Non-pigmented ciliary epithelial cell (primary cell): ENCODE measurements around the gene MUC16.
"Not testable (repeated sequence)": the region's sequence is repeated elsewhere in the genome, so short reads cannot be mapped to it uniquely, and the experiment has no call there.

ENCODE experiments used
- DNase-seq: peaks from one replicate; pipeline ENCODE4 v3.0.0-alpha.2; 2010; ENCODE audit warnings: low read depth

The MUC16 gene

GRCh38 chr19:9009935-9010651, at the start of gene MUC16:
Gene MUC16 (minus strand): TSS chr19:9010409.
- no peak for DNase-seq

DNA sequence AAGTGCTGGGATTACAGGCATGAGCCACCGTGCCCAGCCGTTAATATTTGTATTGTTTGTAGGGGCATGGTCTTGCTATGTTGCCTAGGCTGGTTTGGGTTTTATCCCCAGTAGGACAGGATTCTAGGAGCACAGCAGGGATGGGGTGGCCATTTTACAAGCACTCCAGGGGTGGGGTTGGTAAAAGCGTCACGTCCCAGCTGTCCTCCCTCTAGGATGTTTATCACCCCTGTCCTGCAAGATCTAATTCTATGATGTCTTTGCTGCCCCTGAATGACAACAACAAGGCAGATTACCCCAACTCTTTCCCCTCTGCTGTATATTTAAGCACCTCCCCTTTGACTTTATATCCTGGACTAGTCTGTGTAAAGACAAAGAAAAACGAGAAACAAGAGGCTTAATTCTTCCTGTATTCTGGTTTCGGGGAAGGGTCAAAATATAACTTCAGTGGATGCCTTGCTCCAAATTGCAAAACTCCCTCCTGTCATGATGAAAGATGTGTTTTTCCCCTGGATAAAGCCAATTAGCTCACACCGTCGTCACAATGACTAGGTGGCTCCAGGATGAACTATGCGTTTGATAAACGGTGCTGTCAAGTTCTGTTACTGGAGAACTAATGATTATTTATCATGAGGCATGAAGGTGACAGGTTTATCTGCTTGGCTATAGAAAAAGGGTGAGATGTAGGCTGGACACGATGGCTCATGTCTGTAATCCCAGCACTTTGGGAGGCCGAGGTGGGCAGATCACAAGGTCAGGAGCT, 48.9 kb upstream of the MUC16 start:
- no peak for DNase-seq

- no peak for DNase-seq
Observed at GRCh38 chr19:9057505-9058258, 47.5 kb upstream of the MUC16 start.

DNA sequence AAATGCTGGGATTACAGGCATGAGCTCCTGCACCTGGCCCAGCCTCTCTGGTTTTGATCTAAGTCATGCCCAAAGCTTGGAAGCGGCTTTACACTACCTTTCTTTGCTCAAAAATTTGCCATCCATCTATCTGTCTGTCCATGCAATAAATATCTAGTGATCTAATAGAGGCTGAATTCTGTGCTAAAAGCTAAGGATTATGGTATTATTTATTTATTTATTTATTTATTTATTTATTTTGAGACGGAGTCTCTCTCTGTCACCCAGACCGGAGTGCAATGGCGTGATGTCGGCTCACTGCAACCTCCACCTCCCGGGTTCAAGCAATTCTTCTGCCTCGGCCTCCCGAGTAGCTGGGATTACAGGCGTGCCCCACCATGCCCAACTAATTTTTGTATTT, 45.9 kb upstream of the MUC16 start:
- DNase-seq = not testable (repeated sequence)

- no peak for DNase-seq
Observed at GRCh38 chr19:9054765-9055164, 44.6 kb upstream of the MUC16 start.

- DNase-seq = no peak
Observed at GRCh38 chr19:9054207-9054606, 44.0 kb upstream of the MUC16 start.

DNA sequence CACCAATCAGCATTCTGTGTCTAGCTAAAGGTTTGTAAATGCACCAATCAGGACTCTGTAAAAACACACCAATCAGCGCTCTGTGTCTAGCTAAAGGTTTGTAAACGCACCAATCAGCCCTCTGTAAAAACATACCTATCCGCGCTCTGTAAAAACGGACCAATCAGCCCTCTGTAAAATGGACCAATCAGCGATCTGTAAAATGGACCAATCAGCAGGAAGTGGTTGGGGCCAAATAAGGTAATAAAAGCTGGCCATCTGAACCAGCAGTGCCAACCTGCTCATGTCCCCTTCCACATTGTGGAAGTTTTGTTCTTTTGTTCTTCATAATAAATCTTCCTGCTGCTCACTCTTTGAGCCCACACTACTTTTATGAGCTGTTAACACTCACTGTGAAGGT, 43.5 kb upstream of the MUC16 start:
- DNase-seq = not testable (repeated sequence)

DNA sequence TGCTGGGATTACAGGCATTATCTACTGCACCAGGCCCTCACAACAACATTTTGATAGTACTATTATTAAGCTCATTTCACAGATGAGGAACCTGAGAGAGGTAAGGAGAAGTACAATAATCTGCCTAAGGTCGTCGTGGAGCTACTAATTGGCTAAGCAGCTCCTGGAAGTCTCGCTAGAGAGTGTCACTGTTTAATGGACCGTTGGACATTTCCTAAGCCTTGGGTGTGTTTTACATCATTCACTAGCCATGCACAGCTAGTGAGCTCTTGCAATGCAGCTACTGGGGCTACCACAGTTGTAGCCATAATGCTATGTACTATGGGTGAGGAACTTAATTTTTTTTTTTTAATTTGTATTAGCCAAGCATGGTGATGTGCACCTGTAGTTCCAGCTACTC, 42.7 kb upstream of the MUC16 start:
- DNase-seq = no peak

DNA sequence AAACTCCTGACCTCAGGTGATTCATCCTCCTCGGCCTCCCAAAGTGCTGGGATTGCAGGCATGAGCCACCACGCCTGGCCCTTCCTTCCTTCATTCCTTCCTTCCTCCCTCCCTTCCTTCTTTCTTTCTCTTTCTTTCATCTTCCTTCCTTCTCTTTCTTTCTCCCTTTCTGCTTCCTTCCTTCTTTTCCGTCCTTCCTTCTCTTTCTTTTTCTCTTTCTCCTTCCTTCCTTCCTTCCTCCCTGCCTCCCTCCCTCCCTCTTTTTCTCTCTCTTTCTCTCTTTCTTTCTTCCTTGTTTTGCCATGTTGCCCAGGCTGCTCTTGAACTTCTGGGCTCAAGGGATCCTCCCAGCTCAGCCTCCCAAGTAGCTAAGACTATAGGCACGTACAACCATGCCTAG, 36.5 kb upstream of the MUC16 start:
- DNase-seq = no peak

- DNase-seq = no peak
Observed at GRCh38 chr19:9044449-9044848, 34.2 kb upstream of the MUC16 start.

- DNase-seq = no peak
Observed at GRCh38 chr19:9043524-9043923, 33.3 kb upstream of the MUC16 start.

DNA sequence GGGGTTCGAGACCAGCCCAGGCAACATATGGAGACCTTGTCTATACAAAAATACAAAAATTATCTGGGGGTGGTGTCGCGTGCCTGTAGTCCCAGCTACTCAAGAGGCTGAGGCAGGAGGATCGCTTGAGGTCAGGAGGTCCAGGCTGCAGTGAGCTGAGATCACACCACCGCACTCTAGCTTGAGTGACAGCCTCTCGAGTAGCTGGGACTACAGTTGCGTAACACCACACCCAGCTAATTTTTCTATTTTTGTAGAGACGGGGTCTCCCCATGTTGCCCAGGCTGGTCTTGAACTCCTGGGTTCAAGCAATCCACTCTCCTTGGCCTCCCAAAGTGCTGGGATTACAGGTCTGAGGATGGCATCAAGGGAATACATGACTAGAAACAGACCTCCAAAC, 30.8 kb upstream of the MUC16 start:
- DNase-seq = no peak

DNA sequence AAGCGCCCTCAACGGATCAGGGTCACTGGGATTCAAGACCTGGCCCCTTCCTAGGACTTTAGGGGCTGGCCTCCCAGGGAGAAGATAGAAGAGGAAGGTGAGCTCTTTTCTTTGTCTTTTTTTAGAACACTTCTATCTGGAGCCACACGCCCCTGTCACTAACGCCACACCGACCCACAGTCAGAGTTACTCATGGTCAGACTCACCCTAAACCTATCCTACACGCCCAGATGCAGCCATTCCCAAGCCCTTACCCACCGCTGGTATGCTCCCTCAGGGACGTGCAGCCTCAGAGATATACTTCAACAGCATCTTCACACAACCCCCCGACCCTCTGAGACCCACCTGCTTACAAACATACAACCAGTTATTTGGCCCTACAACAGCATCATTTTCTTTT, 29.9 kb upstream of the MUC16 start:
- no peak for DNase-seq

GRCh38 chr19:9039728-9040127, 29.5 kb upstream of the MUC16 start:
- DNase-seq = no peak

GRCh38 chr19:9037400-9038062, 27.3 kb upstream of the MUC16 start:
- no peak for DNase-seq

- no peak for DNase-seq
Observed at GRCh38 chr19:9032136-9032631, 22.0 kb upstream of the MUC16 start.

- DNase-seq = no peak
Observed at GRCh38 chr19:9018163-9018875, 8.1 kb upstream of the MUC16 start.

DNA sequence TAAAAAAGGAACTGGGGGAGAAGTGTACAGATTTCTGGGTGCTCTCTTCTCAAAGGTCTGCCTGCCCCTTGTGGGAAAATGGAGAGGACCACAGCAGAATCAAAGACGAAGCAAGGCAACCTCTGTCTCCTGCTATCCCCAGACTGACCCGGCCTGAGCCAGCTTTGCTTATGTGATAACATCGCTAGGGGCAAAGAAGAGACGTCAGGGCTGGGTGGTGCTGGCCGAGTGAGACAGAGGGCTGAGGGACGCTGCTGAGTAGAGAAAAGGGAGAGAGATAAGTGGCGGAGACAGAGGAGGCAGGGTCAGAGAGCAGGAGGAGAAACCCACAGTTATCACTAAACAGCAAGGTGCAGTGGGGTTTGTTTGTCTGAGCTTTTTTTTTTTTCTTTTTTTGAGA, 4.6 kb upstream of the MUC16 start:
- DNase-seq = no peak

GRCh38 chr19:9013988-9014387, 3.8 kb upstream of the MUC16 start:
- DNase-seq = no peak

GRCh38 chr19:9011875-9012274, 1.7 kb upstream of the MUC16 start:
- DNase-seq = no peak

DNA sequence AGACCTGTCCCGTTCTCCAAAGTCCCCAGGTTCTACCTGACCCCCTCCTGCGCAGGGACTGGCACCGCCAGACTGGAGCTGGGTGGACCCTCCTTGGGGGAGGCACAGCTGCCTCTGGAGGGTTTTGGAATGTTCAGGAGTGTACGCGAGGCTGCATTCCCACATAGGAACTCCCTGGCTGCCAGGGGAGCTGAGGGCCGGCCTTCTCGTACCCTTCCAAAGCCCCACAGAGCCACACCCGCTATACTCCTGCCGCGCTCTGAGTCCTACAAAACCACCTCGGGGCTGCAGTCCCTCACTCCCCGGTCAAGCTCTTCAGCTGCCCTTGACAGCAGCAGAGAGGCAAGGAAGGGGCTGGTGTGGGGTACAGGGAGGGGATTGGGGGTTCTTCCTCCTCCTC, 484 bp upstream of the MUC16 start:
- DNase-seq = no peak

GRCh38 chr19:9009431-9009830, 778 bp downstream of the MUC16 start:
- DNase-seq = no peak
